ENCODE measurements around the gene PALLD.

The PALLD gene

GRCh38 chr4:168817370-168817769, 320.5 kb downstream of the PALLD start:
- no peak for TF ChIP-seq EZH2 (IDR thresholded peaks at IDR 0.05; ENCODE audit: borderline replicate concordance, low read depth, low read length, severe bottlenecking)
- DNase-seq (no peak), ATAC-seq (ENCODE audit: insufficient read depth, low read depth) (no peak)
- Histone ChIP-seq H3K9ac (ENCODE audit: low read depth, low read length) (no peak overlapping the region), H3K4me3 (ENCODE audit: low read depth in 1 of 2, low read length in 2 of 2) (no peak overlapping the region), H2AFZ (ENCODE audit: low read depth, low read length) (peak overlapping the region; percentile 31; the same call in 1 of the 2 replicates), H3K4me2 (ENCODE audit: insufficient read depth, low read length) (peak overlapping the region; percentile 46), H3K27me3 (ENCODE audit: insufficient read depth, low read length, poor library complexity) (peaks cover 10% of the 10 kb centered on the region), H3K36me3 (ENCODE audit: insufficient read depth, low read length) (no peaks in the 10 kb centered on the region), H3K79me2 (ENCODE audit: insufficient read depth, low read length) (no peaks in the 10 kb centered on the region), H4K20me1 (ENCODE audit: insufficient read depth, low read length) (no peaks in the 10 kb centered on the region), H3K27ac (ENCODE audit: low read length) (no peak overlapping the region), H3K9me3 (ENCODE audit: insufficient read depth, low read length, severe bottlenecking) (no peaks in the 10 kb centered on the region), H3K4me1 (ENCODE audit: insufficient read depth, low read length) (peaks cover 15% of the 10 kb centered on the region)

GRCh38 chr4:168822481-168822880, 325.6 kb downstream of the PALLD start:
- Histone ChIP-seq H3K4me3 (ENCODE audit: low read depth in 1 of 2, low read length in 2 of 2) (no peak overlapping the region), H3K9ac (ENCODE audit: low read depth, low read length) (no peak overlapping the region), H3K36me3 (ENCODE audit: insufficient read depth, low read length) (no peaks in the 10 kb centered on the region), H3K27me3 (ENCODE audit: insufficient read depth, low read length, poor library complexity) (no peaks in the 10 kb centered on the region), H3K27ac (ENCODE audit: low read length) (no peak overlapping the region), H3K4me2 (ENCODE audit: insufficient read depth, low read length) (no peak overlapping the region), H4K20me1 (ENCODE audit: insufficient read depth, low read length) (no peaks in the 10 kb centered on the region), H3K79me2 (ENCODE audit: insufficient read depth, low read length) (no peaks in the 10 kb centered on the region), H3K9me3 (ENCODE audit: insufficient read depth, low read length, severe bottlenecking) (no peaks in the 10 kb centered on the region), H2AFZ (ENCODE audit: low read depth, low read length) (no peak overlapping the region), H3K4me1 (ENCODE audit: insufficient read depth, low read length) (0 out of 2 replicates have a peak, but pooled peaks cover 3% of the 10 kb centered on the region)
- DNase-seq (no peak), ATAC-seq (ENCODE audit: insufficient read depth, low read depth) (no peak)
- TF ChIP-seq CTCF (IDR thresholded peaks at IDR 0.05; ENCODE audit: borderline replicate concordance, extremely low read depth, low read length, poor library complexity, severe bottlenecking): no peak
- TF ChIP-seq EZH2 (IDR thresholded peaks at IDR 0.05; ENCODE audit: borderline replicate concordance, low read depth, low read length, severe bottlenecking): no peak

GRCh38 chr4:168825975-168826374, 329.1 kb downstream of the PALLD start:
- H3K27me3 ChIP-seq (ENCODE audit: insufficient read depth, low read length, poor library complexity): peaks cover 4% of the 10 kb centered on the region
- no peak for DNase-seq
- TF ChIP-seq EZH2 (IDR thresholded peaks at IDR 0.05; ENCODE audit: borderline replicate concordance, low read depth, low read length, severe bottlenecking) (no peak), CTCF (IDR thresholded peaks at IDR 0.05; ENCODE audit: borderline replicate concordance, extremely low read depth, low read length, poor library complexity, severe bottlenecking) (no peak)

GRCh38 chr4:168826620-168827019, 329.8 kb downstream of the PALLD start:
- H3K4me1 ChIP-seq (ENCODE audit: insufficient read depth, low read length): peaks cover 4% of the 10 kb centered on the region
- no peak overlapping the region for H3K27ac ChIP-seq (ENCODE audit: low read length)
- no peak overlapping the region for H2AFZ ChIP-seq (ENCODE audit: low read depth, low read length)

More at GRCh38 chr4:168825975-168826374, 329.1 kb downstream of the PALLD start:
- H3K79me2 ChIP-seq (ENCODE audit: insufficient read depth, low read length): no peaks in the 10 kb centered on the region
- H4K20me1 ChIP-seq (ENCODE audit: insufficient read depth, low read length): no peaks in the 10 kb centered on the region; the same call in 1 of the 2 replicates
- no peak overlapping the region for H2AFZ ChIP-seq (ENCODE audit: low read depth, low read length)
- no peak overlapping the region for H3K4me3 ChIP-seq (ENCODE audit: low read depth in 1 of 2, low read length in 2 of 2)
- H3K4me1 ChIP-seq (ENCODE audit: insufficient read depth, low read length): no peaks in the 10 kb centered on the region
- H3K9me3 ChIP-seq (ENCODE audit: insufficient read depth, low read length, severe bottlenecking): no peaks in the 10 kb centered on the region
- H3K4me2 ChIP-seq (ENCODE audit: insufficient read depth, low read length): no peak overlapping the region
- no peak for ATAC-seq (ENCODE audit: insufficient read depth, low read depth)
- H3K9ac ChIP-seq (ENCODE audit: low read depth, low read length): no peak overlapping the region
- no peak overlapping the region for H3K27ac ChIP-seq (ENCODE audit: low read length)
- H3K36me3 ChIP-seq (ENCODE audit: insufficient read depth, low read length): no peaks in the 10 kb centered on the region

More at GRCh38 chr4:168826620-168827019, 329.8 kb downstream of the PALLD start:
- H3K27me3 ChIP-seq (ENCODE audit: insufficient read depth, low read length, poor library complexity): peaks cover 10% of the 10 kb centered on the region
- H3K9me3 ChIP-seq (ENCODE audit: insufficient read depth, low read length, severe bottlenecking): no peaks in the 10 kb centered on the region
- no peak for DNase-seq
- TF ChIP-seq CTCF (IDR thresholded peaks at IDR 0.05; ENCODE audit: borderline replicate concordance, extremely low read depth, low read length, poor library complexity, severe bottlenecking) (no peak), EZH2 (IDR thresholded peaks at IDR 0.05; ENCODE audit: borderline replicate concordance, low read depth, low read length, severe bottlenecking) (no peak)
- H3K36me3 ChIP-seq (ENCODE audit: insufficient read depth, low read length): no peaks in the 10 kb centered on the region
- H3K79me2 ChIP-seq (ENCODE audit: insufficient read depth, low read length): no peaks in the 10 kb centered on the region
- H3K4me2 ChIP-seq (ENCODE audit: insufficient read depth, low read length): no peak overlapping the region
- H3K9ac ChIP-seq (ENCODE audit: low read depth, low read length): no peak overlapping the region
- no peaks in the 10 kb centered on the region; the same call in 1 of the 2 replicates for H4K20me1 ChIP-seq (ENCODE audit: insufficient read depth, low read length)
- no peak for ATAC-seq (ENCODE audit: insufficient read depth, low read depth)
- H3K4me3 ChIP-seq (ENCODE audit: low read depth in 1 of 2, low read length in 2 of 2): no peak overlapping the region
